Muscle layer of duodenum (tissue), 2 donors: Measurements from ENCODE around the gene KRTAP2-2.
"Not testable (repeated sequence)": the region's sequence is repeated elsewhere in the genome, so short reads cannot be mapped to it uniquely, and the experiment has no call there.

ENCODE experiments used
- H3K27ac ChIP-seq: one replicate; pipeline ENCODE4 v1.7.0; 2013; ENCODE audit warnings: mild to moderate bottlenecking, low read length
- H3K27me3 ChIP-seq: one replicate; pipeline ENCODE4 v1.7.0; 2013; ENCODE audit warnings: low read depth, mild to moderate bottlenecking, control low read depth, low read length
- H3K36me3 ChIP-seq, 2 donors: one replicate each; pipeline ENCODE4 v1.7.0; 2013; ENCODE audit warnings: low read length in 2 of 2, control low read depth in 1 of 2, mild to moderate bottlenecking in 1 of 2; ENCODE audit not compliant: insufficient read depth in 2 of 2, control insufficient read depth in 1 of 2
- H3K4me1 ChIP-seq, 2 donors: one replicate each; pipeline ENCODE4 v1.7.0; 2013; ENCODE audit warnings: low read length in 2 of 2, mild to moderate bottlenecking in 2 of 2, control low read depth in 1 of 2, moderate library complexity in 1 of 2; ENCODE audit not compliant: insufficient read depth in 2 of 2, control insufficient read depth in 1 of 2
- H3K4me3 ChIP-seq, 2 donors: one replicate each; pipeline ENCODE4 v1.7.0; 2013; ENCODE audit warnings: low read length in 2 of 2, low read depth in 1 of 2, mild to moderate bottlenecking in 1 of 2
- H3K9me3 ChIP-seq, 2 donors: one replicate each; pipeline ENCODE4 v1.7.0; 2013; ENCODE audit warnings: low read length in 2 of 2, control low read depth in 1 of 2, mild to moderate bottlenecking in 1 of 2; ENCODE audit not compliant: control insufficient read depth in 1 of 2
- donor health status: healthy.

Gene KRTAP2-2

DNA sequence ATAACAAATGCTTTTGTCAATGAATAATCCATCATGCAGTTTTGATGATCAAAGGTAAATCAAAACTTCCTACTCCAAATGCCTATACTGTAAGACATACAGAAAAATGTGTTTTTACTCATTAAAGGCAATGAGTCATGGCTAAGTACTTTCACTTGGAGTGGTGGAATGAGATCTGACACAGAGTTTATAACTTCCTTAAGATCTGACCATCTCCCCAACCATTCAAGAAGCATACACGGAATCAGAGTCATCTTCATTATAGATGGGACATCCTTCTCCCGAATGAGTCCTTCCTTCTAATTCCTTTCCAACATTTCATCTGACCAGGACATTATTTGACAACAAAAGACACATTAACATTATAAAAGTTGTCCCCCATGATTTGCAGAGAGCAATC lies 28.4 kb upstream of the KRTAP2-2 start:
- not testable (repeated sequence) for H3K27ac ChIP-seq

DNA sequence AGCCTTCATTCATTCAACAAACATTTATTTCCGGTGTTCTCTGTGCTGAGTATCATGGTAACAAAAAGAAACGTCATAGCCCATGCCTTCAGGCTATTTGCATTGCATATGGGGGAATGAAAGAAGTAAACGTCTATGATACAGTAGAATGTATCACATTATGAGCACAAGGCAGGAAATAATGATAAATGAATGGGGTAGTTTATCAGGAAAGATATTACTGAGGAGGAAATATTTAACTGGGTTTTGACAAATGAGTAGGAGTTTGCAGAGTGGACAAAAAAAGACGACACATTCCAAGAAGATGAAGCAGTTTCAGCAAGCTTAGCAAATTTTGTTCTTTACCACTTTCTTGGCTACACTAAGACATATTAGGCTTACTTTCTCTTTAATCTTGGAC lies 27.6 kb upstream of the KRTAP2-2 start:
- no peak overlapping the region for H3K4me3 ChIP-seq
- no peaks in the 10 kb centered on the region for H3K27me3 ChIP-seq
- H3K4me1 ChIP-seq: no peaks in the 10 kb centered on the region
- H3K27ac ChIP-seq: no peak overlapping the region
- H3K9me3 ChIP-seq: no peaks in the 10 kb centered on the region
- H3K36me3 ChIP-seq: no peaks in the 10 kb centered on the region

More for the DNA sequence above, 28.4 kb upstream of the KRTAP2-2 start:
- H3K9me3 ChIP-seq, H3K4me1 ChIP-seq, H3K36me3 ChIP-seq, H3K27me3 ChIP-seq, H3K4me3 ChIP-seq: not testable (repeated sequence)

DNA sequence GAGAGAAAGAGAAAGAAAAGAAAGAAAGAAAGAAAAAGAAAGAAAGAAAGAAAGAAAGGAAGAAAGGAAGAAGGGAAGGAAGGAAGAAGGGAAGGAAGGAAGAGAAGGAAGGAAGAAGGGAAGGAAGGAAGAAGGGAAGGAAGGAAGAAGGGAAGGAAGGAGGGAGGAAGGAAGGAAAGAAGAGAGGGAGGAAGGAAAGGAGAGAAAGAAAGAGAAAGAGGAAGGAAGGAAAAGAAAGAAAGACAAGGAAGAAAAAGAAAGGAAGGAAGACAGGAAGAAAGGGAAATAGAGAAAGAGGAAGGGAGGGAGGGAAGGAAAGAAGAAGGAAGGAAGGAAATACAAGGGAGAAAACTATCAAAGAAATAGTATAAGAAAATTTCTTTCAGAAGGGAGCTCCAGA lies 21.8 kb upstream of the KRTAP2-2 start:
- H3K36me3 ChIP-seq: no peaks in the 10 kb centered on the region

GRCh38 chr17:41073676-41074075 lies 18.6 kb upstream of the KRTAP2-2 start:
- Histone ChIP-seq H3K36me3 (no peaks in the 10 kb centered on the region), H3K4me3 (no peak overlapping the region), H3K27ac (no peak overlapping the region), H3K27me3 (no peaks in the 10 kb centered on the region), H3K9me3 (no peaks in the 10 kb centered on the region), H3K4me1 (no peaks in the 10 kb centered on the region)

More for the DNA sequence above, 21.8 kb upstream of the KRTAP2-2 start:
- Histone ChIP-seq H3K9me3 (no peaks in the 10 kb centered on the region), H3K27ac (no peak overlapping the region), H3K27me3 (no peaks in the 10 kb centered on the region), H3K4me3 (no peak overlapping the region), H3K4me1 (no peaks in the 10 kb centered on the region)

DNA sequence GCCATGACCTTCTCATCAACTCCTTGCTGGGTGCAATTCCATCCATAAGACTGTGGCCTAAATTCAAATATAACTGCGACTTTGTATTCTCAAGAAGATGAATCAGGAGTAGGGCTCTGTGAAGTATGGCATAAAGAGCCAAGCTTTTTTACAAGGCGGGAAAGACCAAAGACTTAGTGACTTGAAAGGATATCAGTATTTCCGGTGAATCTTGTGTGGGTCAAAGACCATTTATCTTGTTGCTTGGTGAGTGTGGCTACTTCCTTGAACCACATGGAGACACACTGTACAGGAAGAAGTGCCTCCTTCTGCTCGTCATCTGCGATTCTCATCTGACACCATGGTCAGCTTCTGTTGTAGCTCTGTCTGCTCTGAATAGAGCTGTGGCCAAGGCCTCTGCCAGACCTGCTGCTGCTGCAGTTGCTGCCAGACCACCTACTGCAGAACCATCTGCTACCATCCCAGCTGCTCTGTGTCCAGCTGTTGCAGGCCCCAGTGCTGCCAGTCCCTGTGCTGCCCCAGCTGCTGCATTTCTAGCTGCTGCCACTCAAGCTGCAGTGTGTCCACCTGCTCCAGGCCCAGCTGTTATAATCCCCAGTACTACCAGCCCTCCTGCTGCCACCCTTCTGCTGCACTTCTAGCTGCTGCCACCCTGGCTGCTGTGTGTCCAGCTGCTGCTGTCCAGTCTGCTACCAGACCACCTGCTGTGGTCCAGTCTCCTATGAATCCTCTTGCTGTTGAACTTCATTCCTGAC lies 16.8 kb upstream of the KRTAP2-2 start:
- Histone ChIP-seq H3K4me3 (no peak overlapping the region), H3K27ac (no peak overlapping the region), H3K27me3 (no peaks in the 10 kb centered on the region), H3K9me3 (no peaks in the 10 kb centered on the region), H3K4me1 (no peaks in the 10 kb centered on the region), H3K36me3 (no peaks in the 10 kb centered on the region)

- H3K9me3 ChIP-seq: no peaks in the 10 kb centered on the region
- H3K4me3 ChIP-seq: no peak overlapping the region
- no peaks in the 10 kb centered on the region for H3K36me3 ChIP-seq
- H3K27me3 ChIP-seq: no peaks in the 10 kb centered on the region
- no peak overlapping the region for H3K27ac ChIP-seq
- no peaks in the 10 kb centered on the region for H3K4me1 ChIP-seq
Measured at GRCh38 chr17:41069031-41069430, 14.0 kb upstream of the KRTAP2-2 start.

DNA sequence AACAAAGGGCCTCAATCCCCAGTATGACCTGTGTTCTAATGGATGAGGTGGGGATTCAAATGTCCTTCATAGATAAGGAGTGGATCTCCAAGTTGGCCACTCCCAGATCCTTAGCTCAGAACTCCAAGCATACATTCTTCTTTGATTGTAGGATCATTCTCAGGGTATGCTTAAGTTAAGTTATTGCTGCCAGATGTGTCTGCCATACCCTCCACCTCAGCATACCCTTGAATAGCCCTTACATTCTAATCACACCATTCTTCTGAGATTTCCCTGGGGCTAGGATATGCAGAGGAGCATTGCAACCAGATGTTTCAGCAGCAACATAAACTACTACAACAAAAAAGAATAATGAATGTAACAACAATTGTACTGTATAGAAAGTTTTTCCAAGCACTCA lies 12.3 kb upstream of the KRTAP2-2 start:
- Histone ChIP-seq H3K4me3 (no peak overlapping the region), H3K36me3 (no peaks in the 10 kb centered on the region), H3K27me3 (no peaks in the 10 kb centered on the region), H3K27ac (no peak overlapping the region), H3K9me3 (no peaks in the 10 kb centered on the region), H3K4me1 (no peaks in the 10 kb centered on the region)

DNA sequence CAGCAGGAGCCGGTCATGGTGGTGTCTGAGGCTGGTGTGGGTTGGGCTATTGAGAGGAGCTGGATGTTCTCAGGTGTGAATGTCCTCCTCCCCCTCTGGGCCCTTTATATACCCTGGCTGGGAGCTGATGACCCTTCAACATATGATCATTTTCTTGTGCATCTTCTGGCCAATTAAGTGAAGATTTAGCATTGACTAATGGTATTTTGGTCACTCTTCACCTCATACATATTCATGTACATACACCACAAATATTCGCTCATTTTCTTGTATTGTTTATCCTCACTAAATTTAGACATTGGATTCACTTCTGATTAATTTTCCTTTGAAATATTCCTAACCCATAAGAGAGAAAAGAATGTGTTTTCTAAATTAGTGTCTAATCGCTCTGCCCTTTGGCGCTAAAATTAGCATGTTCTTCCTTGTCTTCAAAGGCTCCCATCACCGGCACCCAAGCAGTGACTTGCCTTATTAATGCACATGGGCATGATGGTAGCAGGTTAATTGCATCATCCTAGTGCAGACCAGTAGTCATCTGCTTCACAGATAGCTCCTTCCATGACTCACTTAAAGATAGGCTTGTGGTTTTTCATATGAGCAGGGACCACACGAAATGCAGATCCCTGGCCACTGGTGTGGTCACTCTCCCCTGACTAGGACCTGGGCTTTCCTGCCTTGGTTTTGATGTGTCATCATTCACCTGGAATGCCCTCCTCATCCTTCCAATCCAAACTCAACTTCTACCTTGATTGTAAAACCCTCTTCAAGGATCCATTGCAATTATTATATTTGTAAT lies 11.0 kb upstream of the KRTAP2-2 start, which contains the start of gene KRTAP2-4:
KRTAP2-4 (minus strand) TSS at position 51 of the 796 bp plus-strand sequence; CDS start at position 17, 34 bp downstream.
- H3K9me3 ChIP-seq: no peaks in the 10 kb centered on the region
- no peaks in the 10 kb centered on the region for H3K27me3 ChIP-seq
- no peak within 1 kb of the TSS for H3K4me3 ChIP-seq

DNA sequence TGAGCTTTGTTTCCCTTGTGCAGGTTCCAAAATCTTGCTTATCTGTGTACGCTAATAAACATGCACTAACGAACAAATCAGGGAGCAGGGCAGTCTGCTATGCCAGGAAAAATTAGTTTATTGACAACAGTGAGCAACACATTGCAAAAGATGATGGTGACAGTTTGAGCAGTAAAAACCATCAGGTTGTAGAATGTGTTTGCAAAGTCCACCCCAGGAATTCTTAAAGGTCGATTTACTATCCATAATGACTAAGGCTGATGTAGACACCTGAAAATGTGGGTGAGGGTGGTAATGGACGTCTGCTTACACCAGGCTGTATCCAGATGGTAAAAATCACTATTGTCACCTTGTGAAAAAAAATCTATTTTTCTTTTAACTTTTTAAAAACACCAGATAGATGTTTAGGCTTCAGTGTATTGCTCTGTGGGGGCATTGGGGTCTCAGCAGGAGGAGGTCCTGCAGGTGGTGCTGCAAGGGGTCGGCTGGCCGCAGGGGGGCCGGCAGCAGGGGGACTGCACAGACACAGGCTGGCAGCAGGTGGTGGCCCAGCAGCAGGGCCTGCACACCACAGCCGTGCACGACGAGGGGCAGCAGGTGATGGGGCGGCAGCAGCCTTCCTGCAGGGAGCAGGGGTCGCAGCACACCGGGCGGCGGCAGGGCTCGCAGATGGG lies 10.1 kb upstream of the KRTAP2-2 start:
- H3K4me1 ChIP-seq, H3K27me3 ChIP-seq, H3K27ac ChIP-seq, H3K4me3 ChIP-seq, H3K9me3 ChIP-seq, H3K36me3 ChIP-seq: not testable (repeated sequence)

More for the DNA sequence above, 11.0 kb upstream of the KRTAP2-2 start, which contains the start of gene KRTAP2-4:
- Histone ChIP-seq H3K36me3 (peaks cover 0 to 4% of the 10 kb centered on the region in 2 donors), H3K27ac (no peak within 1 kb of the TSS), H3K4me1 (no peaks in the 10 kb centered on the region)

- Histone ChIP-seq H3K27ac (no peak overlapping the region), H3K4me1 (no peaks in the 10 kb centered on the region), H3K27me3 (no peaks in the 10 kb centered on the region), H3K4me3 (no peak overlapping the region), H3K9me3 (no peaks in the 10 kb centered on the region), H3K36me3 (peaks cover 0 to 4% of the 10 kb centered on the region in 2 donors)
Measured at GRCh38 chr17:41064301-41064700, 9.3 kb upstream of the KRTAP2-2 start.

DNA sequence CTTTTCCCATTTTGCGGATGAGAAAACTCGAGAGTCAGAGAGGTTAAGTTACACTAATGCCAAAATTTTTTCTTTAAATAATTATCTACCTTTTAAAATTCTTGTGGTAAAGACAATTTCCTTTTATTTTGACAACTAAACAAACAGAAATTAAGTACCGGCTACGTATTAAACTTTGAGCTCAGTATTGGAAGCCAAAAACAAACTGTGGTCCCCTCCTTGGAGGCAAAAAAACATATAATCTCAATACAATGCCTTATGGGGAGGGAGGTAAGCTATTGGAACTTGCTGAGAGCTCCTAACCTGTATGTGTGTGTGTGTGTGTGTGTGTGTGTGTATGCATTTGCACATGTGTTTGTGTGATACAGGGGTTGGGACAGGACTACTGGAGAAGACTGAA lies 8.4 kb upstream of the KRTAP2-2 start:
- H3K9me3 ChIP-seq: no peaks in the 10 kb centered on the region
- H3K4me1 ChIP-seq: no peaks in the 10 kb centered on the region
- H3K27ac ChIP-seq: no peak overlapping the region
- no peak overlapping the region for H3K4me3 ChIP-seq
- H3K27me3 ChIP-seq: no peaks in the 10 kb centered on the region
- peaks cover 0 to 4% of the 10 kb centered on the region in 2 donors for H3K36me3 ChIP-seq
